Measurements from ENCODE around the gene SLC16A8.

DNA sequence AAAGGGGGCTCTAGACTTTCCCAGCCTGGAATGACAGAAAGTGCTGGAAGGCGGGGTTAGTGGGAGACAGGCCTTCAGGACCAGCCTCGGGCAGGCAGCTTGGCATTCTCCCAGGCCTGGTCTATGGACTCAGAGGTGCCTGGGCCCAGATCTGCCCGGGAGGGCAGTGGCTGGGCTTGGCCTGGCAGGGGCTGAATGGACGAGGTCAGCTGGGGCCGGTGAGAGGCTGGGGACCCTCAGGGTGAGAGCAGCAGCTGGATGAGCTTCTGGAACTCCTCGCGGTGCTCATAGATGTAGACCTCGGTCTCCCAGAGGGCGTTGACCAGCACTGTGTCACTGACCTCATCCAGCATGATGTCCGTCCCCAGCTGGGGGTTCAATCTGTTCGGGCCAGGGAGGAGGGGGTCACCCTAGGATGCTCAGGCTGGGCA, 28.0 kb upstream of the SLC16A8 start:
- TF ChIP-seq EZH2 (IDR thresholded peaks at IDR 0.05; ENCODE audit: low read length) (no peak), CTCF (optimal IDR thresholded peaks at IDR 0.05 in 1 of 3, IDR thresholded peaks at IDR 0.05 in 1 of 3, conservative IDR thresholded peaks at IDR 0.05 in 1 of 3; ENCODE audit: extremely low read depth in 1 of 3, insufficient read depth in 2 of 3, low read length in 3 of 3) (no peak)

Data from keratinocyte (primary cell).